Bronchial epithelial cell (primary cell): ENCODE measurements around the gene TADA3. TPM values are rescaled to one million over a fixed set of nuclear protein-coding genes. Genes with fewer than 3 reads are reported as not detected.

Source experiments
- DNase-seq: peaks from one replicate; pipeline ENCODE4 v3.0.0-alpha.2; 2010; ENCODE audit warnings: low read depth
- FAIRE-seq: peaks from 2 replicates; lab custom pipeline; 2011; peaks lifted over from hg19 to GRCh38; lab: Jason Lieb, UNC
- H3K27me3 ChIP-seq: 2 replicates; pipeline ENCODE4 v1.5.1; 2011; ENCODE audit warnings: low read length; ENCODE audit not compliant: control insufficient read depth, insufficient read depth
- H3K36me3 ChIP-seq: 2 replicates; pipeline ENCODE4 v1.5.1; 2011; ENCODE audit warnings: low read length; ENCODE audit not compliant: control insufficient read depth, insufficient read depth
- H3K4me3 ChIP-seq: 2 replicates; pipeline ENCODE4 v1.5.1; 2011; ENCODE audit warnings: mild to moderate bottlenecking, low read depth, low read length, control low read depth
- CTCF ChIP-seq: IDR thresholded peaks from 2 replicates; pipeline ENCODE4 v1.5.1; 2011; ENCODE audit warnings: mild to moderate bottlenecking, moderate library complexity, low read length, control low read depth, inconsistent platforms; ENCODE audit not compliant: insufficient read depth, severe bottlenecking
- total RNA-seq: library from RNA; depleted of rRNA; stranded (reverse); fragments of >200 nt; gene quantifications from 2 replicates; pipeline ENCODE4 v1.2.1, GENCODE V29; 2014

Gene TADA3
- total RNA-seq, 1 donor from 2014 or later: 46.9 TPM

GRCh38 chr3:9746330-9746729, 45.9 kb downstream of the TADA3 start:
- Histone ChIP-seq H3K36me3 (peaks cover 30% of the 10 kb centered on the region), H3K4me3 (no peak overlapping the region), H3K27me3 (no peaks in the 10 kb centered on the region)
- DNase-seq: no peak
- TF ChIP-seq CTCF: no peak
- FAIRE-seq: no peak

- H3K27me3 ChIP-seq: no peaks in the 10 kb centered on the region
- no peak for FAIRE-seq
- H3K4me3 ChIP-seq: no peak overlapping the region
- peaks cover 35% of the 10 kb centered on the region for H3K36me3 ChIP-seq
- no peak for DNase-seq
- TF ChIP-seq CTCF: no peak
Measured at GRCh38 chr3:9745521-9745920, 46.8 kb downstream of the TADA3 start.

DNA sequence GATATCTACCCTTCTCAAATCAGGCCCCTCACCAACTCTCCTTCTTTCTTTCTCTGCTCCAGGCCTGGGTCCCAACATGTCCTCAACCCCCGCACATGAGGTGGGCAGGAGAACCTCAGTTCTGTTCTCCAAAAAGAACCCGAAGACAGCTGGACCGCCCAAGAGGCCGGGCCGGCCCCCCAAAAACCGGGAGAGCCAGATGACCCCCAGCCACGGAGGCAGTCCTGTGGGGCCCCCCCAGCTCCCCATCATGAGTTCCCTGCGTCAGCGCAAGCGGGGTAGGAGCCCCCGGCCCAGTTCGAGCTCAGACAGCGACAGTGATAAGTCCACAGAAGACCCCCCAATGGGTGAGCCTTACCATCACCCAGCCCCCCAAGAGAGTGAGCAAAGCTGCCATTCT, 48.1 kb downstream of the TADA3 start:
- Histone ChIP-seq H3K36me3 (peaks cover 43% of the 10 kb centered on the region), H3K4me3 (no peak overlapping the region), H3K27me3 (no peaks in the 10 kb centered on the region)
- TF ChIP-seq CTCF: no peak
- FAIRE-seq (no peak), DNase-seq (no peak)

- no peaks in the 10 kb centered on the region for H3K27me3 ChIP-seq
- H3K4me3 ChIP-seq: no peak overlapping the region
- FAIRE-seq (no peak), DNase-seq (no peak)
- TF ChIP-seq CTCF: no peak
- H3K36me3 ChIP-seq: peaks cover 44% of the 10 kb centered on the region
Measured at GRCh38 chr3:9743548-9743947, 48.7 kb downstream of the TADA3 start.

DNA sequence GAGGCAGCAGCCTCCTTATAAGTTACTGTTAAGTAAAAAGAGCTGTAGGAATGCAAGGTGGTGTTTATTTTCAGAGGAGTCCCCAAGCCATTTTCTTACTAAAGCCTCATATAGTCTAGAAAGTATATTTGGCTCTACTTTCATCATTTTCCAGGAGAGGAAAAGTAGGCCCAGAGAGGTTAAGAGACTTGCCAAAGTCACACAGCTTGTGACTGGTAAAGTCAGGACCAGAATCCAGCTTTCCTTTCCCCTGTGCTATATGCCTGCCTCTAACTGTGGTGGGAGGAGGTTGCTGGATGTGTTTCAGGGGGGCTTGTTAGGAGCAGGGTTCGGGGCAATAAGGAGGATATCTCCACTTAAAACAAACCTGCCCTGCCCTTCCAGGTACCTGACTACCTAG, 49.7 kb downstream of the TADA3 start:
- Histone ChIP-seq H3K27me3 (no peaks in the 10 kb centered on the region), H3K4me3 (no peak overlapping the region), H3K36me3 (peaks cover 42% of the 10 kb centered on the region)
- no peak for FAIRE-seq
- DNase-seq: no peak
- no peak for TF ChIP-seq CTCF

- no peak for TF ChIP-seq CTCF
- FAIRE-seq: no peak
- H3K27me3 ChIP-seq: no peaks in the 10 kb centered on the region
Measured at GRCh38 chr3:9739181-9739580, 53.1 kb downstream of the TADA3 start.

More at GRCh38 chr3:9739181-9739580, 53.1 kb downstream of the TADA3 start:
- no peak overlapping the region for H3K4me3 ChIP-seq
- peaks cover 47% of the 10 kb centered on the region for H3K36me3 ChIP-seq
- no peak for DNase-seq
